HG03457 (cell line): ENCODE results near the gene CORO2B.
"Not testable (repeated sequence)": the region's sequence is repeated elsewhere in the genome, so short reads cannot be mapped to it uniquely, and the experiment has no call there.

Experiments
- ATAC-seq: cut with Tn5 transposase; IDR thresholded peaks from one replicate; pipeline ENCODE4 v1.9.1; 2021; ENCODE audit warnings: moderate number of reproducible peaks; ENCODE audit not compliant: unreplicated experiment

The CORO2B gene

DNA sequence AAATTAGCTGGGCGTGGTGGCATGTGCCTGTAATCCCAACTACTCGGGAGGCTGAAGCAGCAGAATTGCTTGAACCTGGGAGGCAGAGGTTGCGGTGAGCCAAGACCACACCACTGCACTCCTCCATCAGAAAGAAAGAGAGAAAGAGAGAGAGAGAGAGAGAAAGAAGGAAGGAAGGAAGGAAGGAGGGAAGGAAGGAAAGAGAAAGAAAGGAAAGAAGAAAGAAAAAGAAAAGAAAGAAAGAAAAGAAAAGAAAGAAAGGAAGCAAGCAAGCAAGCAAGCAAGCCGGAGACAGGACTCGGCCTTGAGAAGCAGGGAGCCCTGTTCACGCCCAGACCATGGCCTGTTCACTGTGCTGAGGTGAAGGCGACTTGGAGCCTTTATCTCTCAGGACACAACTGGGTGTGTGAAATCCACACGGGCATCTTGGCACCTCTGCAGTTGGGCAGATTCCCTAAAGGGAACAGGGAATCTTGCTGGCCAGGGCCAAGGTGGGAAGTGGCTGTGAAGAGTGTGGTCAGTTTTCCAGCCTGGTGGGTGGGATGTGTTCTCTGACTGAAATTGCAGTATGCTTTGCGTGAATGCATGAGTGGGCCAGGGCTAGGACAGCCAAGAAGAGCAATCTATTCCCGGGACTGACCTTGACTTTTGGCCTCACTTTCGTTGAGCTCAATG is 90.3 kb downstream of the CORO2B start:
- no peak for ATAC-seq

DNA sequence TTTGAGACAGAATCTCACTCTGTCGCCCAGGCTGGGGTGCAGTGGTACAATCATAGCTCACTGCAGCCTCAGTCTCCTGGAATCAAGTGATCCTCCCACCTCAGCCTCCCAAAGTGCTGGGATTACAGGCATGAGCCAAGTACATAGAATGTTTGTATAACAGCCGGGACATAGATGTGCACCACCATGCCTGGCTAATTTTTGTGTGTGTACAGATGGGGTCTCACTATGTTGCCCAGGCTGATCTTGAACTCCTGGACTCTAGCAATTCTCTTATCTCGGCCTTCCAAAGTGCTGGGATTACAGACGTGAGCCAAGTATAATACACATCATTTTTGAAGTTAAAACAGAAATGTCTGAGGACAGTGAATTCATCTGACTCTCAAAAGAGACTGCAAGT is 93.5 kb downstream of the CORO2B start:
- ATAC-seq = no peak

DNA sequence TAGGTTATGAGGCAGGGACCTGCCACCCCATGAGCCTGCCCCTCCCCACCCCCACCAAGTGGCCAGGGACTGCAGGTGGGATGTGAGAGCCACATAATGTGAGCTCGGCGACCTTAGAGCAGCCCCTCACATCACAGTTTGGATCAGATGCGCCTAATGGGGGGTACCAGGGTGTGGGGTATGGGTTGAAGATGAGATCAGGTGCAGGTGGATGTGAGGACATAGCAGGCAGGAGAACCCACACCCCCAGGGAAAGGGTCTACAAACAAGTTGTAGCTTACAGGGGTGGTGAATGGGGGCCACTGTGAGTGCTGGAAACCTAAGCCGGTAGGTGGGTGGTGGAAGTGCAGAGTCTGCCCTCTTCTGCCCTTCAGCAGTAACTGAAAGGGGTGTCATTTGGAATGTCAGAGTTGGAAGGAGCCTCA is 94.0 kb downstream of the CORO2B start:
- ATAC-seq = no peak

DNA sequence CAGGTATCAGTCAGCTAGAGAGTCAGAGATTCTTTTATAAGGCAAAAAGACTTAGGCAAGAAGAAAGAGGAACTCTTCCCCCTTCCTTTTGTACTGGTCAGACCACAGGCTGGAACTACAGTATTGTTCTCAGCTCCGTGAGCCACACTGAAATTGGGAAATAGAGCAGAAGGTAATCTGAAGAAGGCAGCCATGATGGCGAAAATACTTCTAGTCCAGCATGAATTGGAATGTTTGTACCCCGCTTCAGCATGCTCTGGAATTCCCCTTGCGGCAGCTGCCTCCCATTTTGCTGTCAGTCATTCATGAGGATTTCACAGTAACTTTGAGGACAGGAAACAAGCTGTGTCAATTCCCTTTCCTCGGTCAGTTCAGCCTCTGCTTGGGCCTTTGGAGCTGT is 96.2 kb downstream of the CORO2B start:
- ATAC-seq = no peak

DNA sequence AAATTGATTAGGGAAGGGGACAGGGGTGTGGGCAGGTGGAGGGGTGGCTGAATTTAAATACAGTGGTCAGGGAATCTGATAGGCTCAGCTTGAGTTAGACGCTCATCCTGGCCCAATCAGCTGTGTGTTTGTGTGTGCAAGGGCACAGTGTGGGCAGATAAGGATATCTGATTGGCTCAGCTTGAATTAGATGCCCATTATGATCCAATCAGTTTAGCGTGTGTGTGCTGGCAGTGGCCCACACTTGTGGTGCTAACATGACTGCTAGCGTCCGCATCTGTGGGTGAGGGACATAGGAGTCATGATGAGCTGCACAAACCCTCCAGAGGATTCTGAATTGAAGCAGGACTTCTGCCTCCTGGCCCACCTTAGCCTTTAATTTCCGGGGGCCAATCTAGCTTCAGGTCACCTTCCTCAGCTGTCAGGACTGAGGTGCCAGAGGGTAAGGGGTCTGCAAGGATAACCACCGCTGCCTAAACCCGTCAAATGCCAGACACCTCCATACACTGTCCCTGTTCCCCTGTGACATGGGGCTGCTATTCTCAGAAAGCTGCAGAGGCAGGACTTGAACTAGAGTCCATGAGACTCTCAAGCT is 97.3 kb downstream of the CORO2B start:
- ATAC-seq = no peak

DNA sequence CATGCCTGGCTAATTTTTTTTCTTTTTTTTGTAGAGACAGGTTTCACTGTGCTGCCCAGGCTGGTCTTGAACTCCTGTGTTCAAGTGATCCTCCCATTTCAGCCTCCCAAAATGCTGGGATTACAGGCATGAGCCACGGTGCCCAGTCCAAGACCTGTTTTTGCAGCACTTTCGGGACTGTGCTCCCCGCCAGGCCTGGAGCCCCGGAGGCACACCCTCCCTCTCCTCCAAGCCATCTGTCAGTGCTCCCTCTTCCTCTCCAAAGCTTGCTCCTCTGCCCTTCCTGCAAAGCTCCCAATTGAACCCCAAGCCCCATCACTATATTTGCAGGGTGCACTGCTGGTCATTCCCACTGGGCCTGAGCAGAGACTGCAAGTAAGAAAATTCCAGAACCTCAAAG is 98.1 kb downstream of the CORO2B start:
- ATAC-seq = no peak

DNA sequence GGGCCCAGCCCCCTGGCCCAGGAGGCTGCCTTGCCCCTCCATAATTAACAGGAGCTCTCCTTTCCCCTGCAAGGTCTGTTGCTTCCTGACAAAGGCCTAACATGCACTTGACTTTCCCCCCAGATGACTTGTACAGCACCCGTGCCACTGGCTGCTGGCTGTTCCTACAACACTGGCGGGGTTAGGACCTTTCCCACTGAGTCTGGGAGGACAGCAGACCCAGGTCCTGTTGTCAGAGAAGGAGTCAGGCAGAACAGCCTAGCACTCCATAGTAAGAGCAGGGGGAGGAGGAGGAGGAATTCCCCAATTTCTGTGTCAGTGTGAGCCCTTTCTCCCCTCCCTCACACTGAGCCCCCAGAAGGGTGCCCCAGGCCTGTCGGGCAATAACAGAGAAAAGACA is 99.2 kb downstream of the CORO2B start:
- no peak for ATAC-seq

DNA sequence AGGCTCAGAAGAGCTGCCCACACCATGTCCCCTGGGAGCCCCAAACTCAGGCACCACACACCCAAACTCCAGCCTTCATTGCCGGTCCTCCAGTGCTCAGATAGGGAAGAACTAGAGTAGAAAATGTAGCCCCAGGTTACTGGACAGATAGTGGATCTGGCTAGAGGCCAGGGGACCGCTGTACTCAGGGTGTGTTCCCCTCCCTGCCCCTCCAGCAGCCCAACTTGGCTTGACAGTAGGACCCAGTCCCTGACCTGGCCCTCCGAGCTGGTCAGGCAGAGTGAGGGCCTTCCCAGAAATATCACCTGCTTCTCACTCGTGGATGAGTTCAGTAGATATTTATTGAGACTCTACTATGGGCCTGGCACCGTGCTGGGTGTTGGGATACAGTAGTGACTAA is 100.0 kb downstream of the CORO2B start:
- ATAC-seq = no peak

DNA sequence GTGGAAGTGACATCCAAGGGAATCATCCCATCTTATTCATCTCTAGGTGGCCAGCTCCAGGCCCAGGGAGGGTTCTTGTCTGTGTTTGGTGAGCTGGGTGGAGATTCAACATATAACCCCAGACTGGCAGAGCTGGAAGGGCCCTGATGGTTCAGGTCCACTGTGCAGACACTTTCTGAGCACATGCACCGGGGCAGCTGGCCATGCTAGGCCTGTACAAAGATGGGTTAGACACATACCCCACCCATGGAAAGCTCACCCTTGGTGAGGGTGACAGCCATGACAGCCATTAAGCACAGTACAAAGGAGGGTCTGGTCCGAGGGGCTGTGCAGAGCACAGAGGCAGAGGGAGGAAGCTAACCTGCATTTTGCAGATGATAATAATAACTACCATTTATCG is 100.4 kb downstream of the CORO2B start:
- ATAC-seq = no peak

DNA sequence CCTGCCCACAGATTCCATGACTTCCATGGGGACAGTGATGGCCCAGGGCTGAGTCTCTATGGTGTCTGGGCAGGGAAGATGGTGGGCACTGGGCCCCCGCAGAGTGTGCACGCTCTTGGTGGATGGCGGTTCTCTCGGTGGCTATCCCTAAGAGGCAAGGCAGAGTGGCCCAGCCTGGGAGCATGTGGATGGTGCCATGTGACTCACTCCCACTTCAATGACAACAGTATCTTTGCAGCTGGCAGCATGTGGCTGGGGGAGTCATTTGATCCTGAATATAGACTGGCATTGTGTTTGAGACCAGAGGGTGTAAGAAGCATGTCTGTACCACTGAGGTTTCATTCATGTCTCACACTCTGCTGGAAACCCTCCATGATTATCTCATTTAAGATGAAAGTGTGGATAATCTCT is 101.2 kb downstream of the CORO2B start:
- no peak for ATAC-seq

DNA sequence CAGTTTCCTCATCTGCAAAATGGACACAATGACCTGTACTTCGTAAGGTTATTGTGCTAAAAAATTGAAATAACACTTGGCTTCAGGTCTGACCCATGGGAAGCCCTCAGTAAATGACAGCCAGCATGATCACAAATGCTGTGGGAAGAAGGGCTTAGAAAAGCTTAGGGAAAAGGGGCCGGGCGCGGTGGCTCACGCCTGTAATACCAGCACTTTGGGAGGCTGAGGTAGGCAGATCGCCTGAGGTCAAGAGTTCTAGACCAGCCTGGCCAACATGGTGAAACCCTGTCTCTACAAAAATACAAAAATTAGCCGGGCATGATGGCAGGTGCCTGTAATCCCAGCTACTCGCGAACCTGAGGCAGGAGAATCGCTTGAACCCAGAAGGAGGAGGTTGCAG is 102.0 kb downstream of the CORO2B start:
- ATAC-seq = not testable (repeated sequence)

DNA sequence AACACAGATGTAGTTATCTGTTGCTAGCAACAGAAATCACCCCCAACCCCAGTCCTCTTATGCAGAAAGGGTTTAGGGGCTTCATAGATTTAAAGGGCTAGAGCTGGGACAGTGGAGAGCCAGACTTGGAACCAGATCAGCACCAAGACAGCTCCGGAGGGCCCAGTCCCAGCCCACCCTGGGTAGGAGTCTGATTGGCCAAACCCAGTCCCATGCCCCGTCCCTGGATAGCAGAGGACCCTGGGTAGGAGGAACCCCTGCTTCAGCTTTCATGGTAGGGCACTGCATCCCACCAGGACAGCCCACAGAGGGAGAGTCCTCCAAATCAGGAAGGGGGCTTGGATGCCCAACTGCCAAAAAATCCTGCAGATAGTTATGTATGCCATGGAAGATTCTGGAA is 103.0 kb downstream of the CORO2B start:
- no peak for ATAC-seq

DNA sequence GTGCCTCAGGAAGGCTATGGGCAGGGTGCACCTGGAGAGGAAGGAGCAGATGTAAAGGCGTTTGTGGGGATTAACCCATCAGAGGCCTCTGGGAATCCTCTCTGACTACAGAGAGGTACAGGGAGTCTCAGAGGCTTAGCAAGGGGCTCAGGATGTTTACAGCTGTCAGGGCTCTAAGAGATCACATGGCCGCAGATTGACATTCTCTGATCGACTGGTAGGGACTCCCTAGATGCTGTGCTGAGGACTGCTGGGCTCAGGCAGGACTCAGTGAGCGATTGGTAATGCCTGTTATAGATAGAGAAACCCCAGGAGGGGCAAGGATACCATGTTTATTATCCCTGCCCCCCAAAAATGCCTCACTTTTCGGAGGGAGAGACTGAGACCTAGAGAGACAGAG is 103.5 kb downstream of the CORO2B start:
- ATAC-seq = no peak

DNA sequence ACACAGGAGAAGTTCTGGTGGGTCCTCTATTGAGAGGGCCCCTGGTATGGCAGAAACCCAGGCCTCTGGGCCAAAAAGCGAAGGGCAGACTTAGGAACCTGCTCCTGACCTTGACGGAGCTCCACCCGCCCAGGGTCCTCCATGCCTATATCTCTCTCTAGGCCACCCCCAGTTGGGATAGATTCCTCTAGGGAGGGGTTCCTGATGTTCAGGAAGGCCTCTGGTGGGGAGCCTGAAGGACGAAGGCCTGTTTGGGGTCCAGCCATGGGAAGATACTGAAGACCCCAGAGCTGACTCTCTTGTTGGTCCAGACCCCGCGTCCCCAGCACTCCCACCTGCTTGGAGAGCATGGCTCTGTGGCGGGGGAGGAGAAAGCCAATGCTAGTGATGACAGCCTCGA is 104.2 kb downstream of the CORO2B start:
- ATAC-seq = no peak

DNA sequence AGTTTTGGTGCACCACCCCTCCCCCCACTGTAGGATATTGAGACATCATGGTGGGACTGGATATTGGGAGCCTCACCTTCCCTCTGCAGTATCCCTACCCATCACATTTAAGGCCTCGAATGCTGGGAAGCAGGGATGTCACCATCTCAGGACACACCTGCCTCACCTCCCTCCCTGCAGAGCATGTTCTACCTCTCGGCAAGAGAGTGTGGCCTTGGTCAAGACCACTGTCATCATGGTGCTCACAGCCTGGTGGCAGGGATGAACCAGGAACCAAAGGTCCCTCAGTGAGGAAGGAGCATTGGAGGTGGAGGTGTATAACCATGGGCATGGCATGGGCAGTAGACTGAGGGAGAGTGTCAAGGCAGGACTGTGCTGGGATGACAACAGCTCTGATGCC is 104.8 kb downstream of the CORO2B start:
- ATAC-seq = no peak

DNA sequence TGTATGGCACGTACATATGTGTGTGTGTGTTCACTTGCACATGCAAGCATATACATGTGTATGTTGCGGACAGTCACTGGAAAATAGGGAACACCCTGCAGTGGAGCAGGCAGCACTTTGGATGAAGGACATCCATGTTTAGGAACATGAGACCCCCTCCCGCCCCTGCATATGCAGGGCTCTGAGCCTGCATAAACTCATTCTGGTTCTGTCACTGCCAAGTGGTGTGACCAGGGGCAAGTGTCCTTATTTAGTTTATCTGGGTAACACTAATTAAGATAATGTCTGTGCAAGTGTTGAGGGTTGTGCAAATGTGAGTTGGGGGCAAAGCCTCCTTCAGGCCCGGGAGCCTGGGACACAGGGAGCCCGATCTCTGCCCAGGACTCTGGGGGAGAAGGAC is 105.7 kb downstream of the CORO2B start:
- ATAC-seq = no peak

DNA sequence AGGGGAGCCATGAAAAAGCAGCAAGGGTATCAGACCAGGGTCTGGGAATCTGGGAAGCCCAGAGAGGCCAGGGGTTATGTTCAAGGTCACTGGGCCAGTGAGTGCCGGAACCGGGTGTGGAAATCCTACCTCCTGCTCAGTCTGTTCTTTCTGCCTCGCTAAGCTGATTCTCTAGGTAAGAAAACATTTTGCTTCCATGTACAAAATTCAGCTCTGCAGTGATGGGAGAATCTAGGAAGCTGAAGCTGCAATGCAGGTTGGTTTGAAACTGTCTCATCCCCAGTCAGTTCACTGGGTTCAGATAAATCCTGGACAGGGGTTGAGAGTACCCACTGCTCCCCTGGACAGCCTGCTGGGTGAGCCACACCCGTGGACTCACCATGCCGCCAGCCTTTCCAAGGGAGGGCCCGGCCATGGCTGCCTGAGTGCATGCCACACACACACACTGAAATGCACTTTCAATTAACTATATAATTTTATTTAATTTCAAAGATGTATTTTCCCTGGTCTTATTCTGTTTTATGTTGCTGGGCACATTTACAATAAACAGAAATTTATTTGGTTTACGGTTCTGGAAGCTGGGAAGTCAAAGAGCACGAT is 108.4 kb downstream of the CORO2B start:
- no peak for ATAC-seq

DNA sequence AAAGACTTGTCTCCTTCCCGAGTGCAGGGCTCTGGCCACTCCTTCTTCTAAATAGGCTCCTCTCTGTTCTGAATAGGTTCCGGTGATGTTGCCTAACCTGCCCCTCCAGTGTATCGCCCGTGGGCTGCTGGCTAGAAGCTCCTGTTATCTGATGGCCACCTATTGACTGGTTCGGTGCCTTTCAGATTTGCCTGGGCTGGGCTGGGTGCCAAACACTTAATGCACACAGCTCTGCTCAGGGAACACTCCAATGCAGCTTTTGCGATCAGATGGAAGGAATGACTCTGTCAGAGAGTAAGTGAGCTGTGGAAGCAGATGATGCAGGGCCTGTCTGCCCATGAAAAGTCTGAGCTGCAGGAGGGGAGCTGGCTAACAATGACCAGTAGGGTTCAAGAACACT is 112.9 kb downstream of the CORO2B start:
- ATAC-seq = no peak

DNA sequence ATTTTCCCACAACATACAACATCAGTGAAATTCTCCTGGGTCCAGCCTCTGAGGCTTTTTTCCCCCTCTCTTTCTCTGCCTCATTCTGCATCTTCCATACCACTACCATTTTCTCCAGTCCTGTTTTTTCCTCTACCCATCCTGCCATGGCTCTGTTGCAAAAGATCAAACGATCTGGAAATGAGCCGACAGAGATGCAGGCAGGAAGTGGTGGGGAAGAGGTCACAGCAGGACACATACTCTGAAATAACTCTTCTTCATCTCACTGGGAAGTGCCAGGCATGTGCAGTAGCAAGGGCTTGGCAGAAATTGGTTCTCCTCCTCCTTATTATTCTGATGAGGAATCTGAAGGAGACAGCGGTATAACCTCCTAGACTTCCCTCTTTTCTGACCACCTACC is 114.3 kb downstream of the CORO2B start:
- ATAC-seq = no peak

DNA sequence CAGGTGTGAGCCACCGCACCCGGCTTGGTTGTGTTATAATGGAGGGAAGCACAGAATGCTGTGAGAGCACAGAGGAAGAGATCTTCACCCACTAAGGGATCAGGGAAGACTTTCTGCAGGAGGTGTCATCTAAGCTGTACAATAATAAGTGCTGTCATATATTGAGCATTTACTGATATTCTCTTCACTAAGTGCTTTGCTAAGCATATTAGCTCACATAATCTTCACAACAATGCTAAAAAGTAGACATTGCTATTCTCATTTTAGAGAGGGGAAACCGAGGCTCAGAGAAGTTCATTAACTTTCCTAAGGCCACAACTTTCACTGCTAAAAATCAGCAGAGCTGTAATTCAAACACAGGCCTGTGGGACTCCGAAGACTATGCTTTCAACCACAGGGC is 115.3 kb downstream of the CORO2B start:
- ATAC-seq = no peak

DNA sequence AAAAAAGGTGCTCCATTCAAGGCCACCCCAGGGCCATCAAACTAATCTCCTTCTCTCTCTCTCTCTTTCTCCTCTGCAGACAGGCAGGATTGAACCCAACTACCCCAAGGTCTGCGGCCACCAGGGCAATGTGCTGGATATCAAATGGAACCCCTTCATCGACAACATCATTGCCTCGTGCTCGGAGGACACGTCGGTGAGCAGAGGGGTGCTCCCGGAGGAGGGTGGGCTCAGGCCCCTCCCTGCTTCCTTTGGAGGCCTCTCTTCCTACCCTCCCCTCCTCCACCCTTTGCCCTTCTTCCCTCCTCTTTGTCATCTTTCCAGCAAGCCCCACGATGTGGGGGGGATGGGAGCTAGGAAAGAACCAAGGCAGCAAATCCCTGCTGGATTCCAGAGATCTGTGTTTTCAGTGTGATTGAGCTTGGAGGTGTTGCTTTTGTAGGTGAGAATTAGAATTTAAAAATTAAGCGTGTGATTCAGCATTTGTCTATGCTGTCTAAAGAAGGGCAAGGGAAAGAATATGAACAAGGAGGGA is 116.3 kb downstream of the CORO2B start:
- ATAC-seq = no peak
